ENCODE results near the gene RNU1-4. TPM values are rescaled to one million over a fixed set of nuclear protein-coding genes. Genes with fewer than 3 reads are reported as not detected.

Gene RNU1-4
- total RNA-seq = 565 and 1,390 TPM in 2 replicates

DNA sequence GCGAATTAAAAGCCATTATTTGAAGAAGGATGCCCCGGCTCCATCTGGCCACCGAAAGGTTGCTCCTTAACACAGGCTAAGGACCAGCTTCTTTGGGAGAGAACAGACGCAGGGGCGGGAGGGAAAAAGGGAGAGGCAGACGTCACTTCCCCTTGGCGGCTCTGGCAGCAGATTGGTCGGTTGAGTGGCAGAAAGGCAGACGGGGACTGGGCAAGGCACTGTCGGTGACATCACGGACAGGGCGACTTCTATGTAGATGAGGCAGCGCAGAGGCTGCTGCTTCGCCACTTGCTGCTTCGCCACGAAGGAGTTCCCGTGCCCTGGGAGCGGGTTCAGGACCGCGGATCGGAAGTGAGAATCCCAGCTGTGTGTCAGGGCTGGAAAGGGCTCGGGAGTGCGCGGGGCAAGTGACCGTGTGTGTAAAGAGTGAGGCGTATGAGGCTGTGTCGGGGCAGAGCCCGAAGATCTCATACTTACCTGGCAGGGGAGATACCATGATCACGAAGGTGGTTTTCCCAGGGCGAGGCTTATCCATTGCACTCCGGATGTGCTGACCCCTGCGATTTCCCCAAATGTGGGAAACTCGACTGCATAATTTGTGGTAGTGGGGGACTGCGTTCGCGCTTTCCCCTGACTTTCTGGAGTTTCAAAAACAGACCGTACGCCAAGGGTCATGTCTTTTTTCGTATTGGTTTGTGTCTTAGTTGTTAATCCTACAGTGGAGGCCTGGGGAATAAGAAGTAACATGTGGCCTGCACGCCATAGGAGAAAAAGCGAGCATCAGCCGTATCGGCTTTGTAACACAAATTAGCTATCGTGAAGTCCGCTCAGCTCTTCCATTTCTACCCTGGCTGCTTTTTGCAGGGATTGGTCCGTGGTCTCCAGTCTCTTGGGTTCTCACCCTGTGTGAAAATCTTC lies at the start of gene RNU1-4:
TSS of gene RNU1-4 (plus strand) at position 470 of the 918 bp plus-strand sequence.

Other genes starting within 250 kb of the RNU1-4 start
- 565 and 1,390 TPM in 2 replicates for gene RNU1-1, start 226.2 kb upstream of the RNU1-4 start, total RNA-seq
- gene NBPF1, start 127.0 kb upstream of the RNU1-4 start, total RNA-seq = 36.1 and 42.5 TPM in 2 replicates
- gene RNU1-3, start 73.6 kb upstream of the RNU1-4 start, total RNA-seq = 565 and 1,390 TPM in 2 replicates
- 565 and 1,390 TPM in 2 replicates for gene RNU1-2, start 155.5 kb downstream of the RNU1-4 start, total RNA-seq
- gene CROCC, start 181.4 kb downstream of the RNU1-4 start, total RNA-seq = 16.7 and 35.9 TPM in 2 replicates
- gene MFAP2, start 240.1 kb downstream of the RNU1-4 start, total RNA-seq = 18.2 and 24.5 TPM in 2 replicates

All from aortic smooth muscle cell (primary cell).